ENCODE measurements around the gene AGFG1.

DNA sequence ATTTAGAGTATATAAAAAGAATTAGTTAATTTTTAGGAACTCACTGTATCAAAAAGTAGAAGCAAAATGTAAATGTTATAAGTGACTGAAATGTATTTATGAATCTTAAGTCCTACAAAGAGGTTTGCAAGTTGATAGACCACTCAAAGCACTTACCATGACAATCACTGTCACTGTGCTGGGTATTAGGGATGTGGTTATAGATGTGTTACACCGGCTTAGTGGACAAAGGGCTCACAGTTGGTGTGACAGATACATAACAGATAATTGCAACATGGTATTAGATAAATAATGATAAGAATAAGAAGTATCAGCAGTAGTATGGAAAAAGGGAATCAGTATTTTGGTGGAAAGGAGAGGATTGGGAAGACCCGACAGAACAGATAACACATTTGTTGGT, 21.6 kb downstream of the AGFG1 start:
- TF ChIP-seq ZNF274 (IDR thresholded peaks at IDR 0.05; ENCODE audit: low read depth, low read length), result no peak
- no peak for TF ChIP-seq SUZ12 (IDR thresholded peaks at IDR 0.05; ENCODE audit: extremely low read depth, insufficient read depth, insufficient read length)
